Neural crest cell (in vitro differentiated cells): ENCODE measurements around the gene C6orf58. TPM values are rescaled to one million over a fixed set of nuclear protein-coding genes. Genes with fewer than 3 reads are reported as not detected.

Experiments
- DNase-seq: peaks from one replicate; pipeline ENCODE4 v3.0.0; 2021; ENCODE audit warnings: low read depth, mixed read lengths, low spot score
- H3K27ac Mint-ChIP-seq: one replicate; pipeline ENCODE4 v1.8.0; 2021; ENCODE audit warnings: mild to moderate bottlenecking, mixed read lengths; ENCODE audit not compliant: unreplicated experiment
- H3K27me3 Mint-ChIP-seq: 2 replicates; pipeline ENCODE4 v1.8.0; 2021; ENCODE audit warnings: low read depth, mild to moderate bottlenecking, mixed read lengths
- H3K36me3 Mint-ChIP-seq: 2 replicates; pipeline ENCODE4 v1.8.0; 2021; ENCODE audit warnings: low read depth, mild to moderate bottlenecking, mixed read lengths
- H3K4me1 Mint-ChIP-seq: 2 replicates; pipeline ENCODE4 v1.8.0; 2021; ENCODE audit warnings: mixed read lengths
- H3K4me3 Mint-ChIP-seq: one replicate; pipeline ENCODE4 v1.8.0; 2021; ENCODE audit warnings: mild to moderate bottlenecking, mixed read lengths
- H3K9me3 Mint-ChIP-seq: 2 replicates; pipeline ENCODE4 v1.8.0; 2021; ENCODE audit warnings: mixed read lengths
- CTCF ChIP-seq: fragments of 200-600 bp; sonication (generic); conservative IDR thresholded peaks from 2 replicates; pipeline ENCODE4 v1.5.0; 2021; ENCODE audit warnings: antibody characterized with exemption, mild to moderate bottlenecking
- total RNA-seq: library from RNA; stranded (reverse); gene quantifications from 2 replicates; pipeline ENCODE4 v1.2.1, GENCODE V29; 2021

C6orf58 gene
- total RNA-seq, 1 donor from 2014 or later = not detected

GRCh38 chr6:127564761-127565160 is 12.2 kb upstream of the C6orf58 start:
- H3K4me1 Mint-ChIP-seq = no peaks in the 10 kb centered on the region
- DNase-seq = no peak
- no peak overlapping the region for H3K4me3 Mint-ChIP-seq
- H3K36me3 Mint-ChIP-seq = no peaks in the 10 kb centered on the region
- no peak for TF ChIP-seq CTCF
- H3K27me3 Mint-ChIP-seq = no peaks in the 10 kb centered on the region
- no peaks in the 10 kb centered on the region for H3K9me3 Mint-ChIP-seq
- H3K27ac Mint-ChIP-seq = no peak overlapping the region

- Mint-ChIP-seq H3K9me3 (no peaks in the 10 kb centered on the region), H3K27me3 (no peaks in the 10 kb centered on the region), H3K36me3 (no peaks in the 10 kb centered on the region), H3K27ac (no peak overlapping the region), H3K4me3 (no peak overlapping the region), H3K4me1 (no peaks in the 10 kb centered on the region)
- TF ChIP-seq CTCF = no peak
- no peak for DNase-seq
Observed at GRCh38 chr6:127566119-127566518, 10.9 kb upstream of the C6orf58 start.

GRCh38 chr6:127566651-127567050 is 10.3 kb upstream of the C6orf58 start:
- Mint-ChIP-seq H3K27me3 (no peaks in the 10 kb centered on the region), H3K36me3 (no peaks in the 10 kb centered on the region), H3K4me3 (no peak overlapping the region), H3K4me1 (no peaks in the 10 kb centered on the region), H3K27ac (no peak overlapping the region), H3K9me3 (no peaks in the 10 kb centered on the region)
- DNase-seq = no peak
- TF ChIP-seq CTCF = no peak

- no peak for TF ChIP-seq CTCF
- Mint-ChIP-seq H3K27me3 (no peaks in the 10 kb centered on the region), H3K36me3 (no peaks in the 10 kb centered on the region), H3K4me1 (no peaks in the 10 kb centered on the region), H3K27ac (no peak overlapping the region), H3K4me3 (no peak overlapping the region), H3K9me3 (no peaks in the 10 kb centered on the region)
- DNase-seq = no peak
Observed at GRCh38 chr6:127567476-127567875, 9.5 kb upstream of the C6orf58 start.

GRCh38 chr6:127570739-127571389 is 6.1 kb upstream of the C6orf58 start:
- TF ChIP-seq CTCF = no peak
- Mint-ChIP-seq H3K4me1 (no peaks in the 10 kb centered on the region), H3K27ac (no peak overlapping the region), H3K9me3 (no peaks in the 10 kb centered on the region), H3K4me3 (no peak overlapping the region), H3K36me3 (no peaks in the 10 kb centered on the region), H3K27me3 (no peaks in the 10 kb centered on the region)
- no peak for DNase-seq
